GM19193 (cell line): ENCODE data around the gene RFESD.

ENCODE experiments used
- POLR2A ChIP-seq: IDR thresholded peaks from 4 replicates; pipeline ENCODE4 v1.6.1; 2011; ENCODE audit not compliant: insufficient read depth, insufficient read length; ENCODE audit errors: extremely low read depth

The RFESD gene

GRCh38 chr5:95704150-95704549 lies 57.6 kb downstream of the RFESD start:
- TF ChIP-seq POLR2A: no peak

GRCh38 chr5:95707055-95707454 lies 60.5 kb downstream of the RFESD start:
- no peak for TF ChIP-seq POLR2A
